ENCODE results near the gene WDR27.

GRCh38 chr6:169530752-169531123, 171.1 kb downstream of the WDR27 start:
- TF ChIP-seq EP300 (IDR thresholded peaks at IDR 0.05; ENCODE audit: borderline replicate concordance) = no peak
- no peak for TF ChIP-seq EGR1 (IDR thresholded peaks at IDR 0.05)
- no peak for TF ChIP-seq CEBPB (IDR thresholded peaks at IDR 0.05)
